ENCODE measurements around the gene KRTAP20-1. TPM values are rescaled to one million over a fixed set of nuclear protein-coding genes. Genes with fewer than 3 reads are reported as not detected.

The KRTAP20-1 gene
- total and polyA plus RNA-seq, 3 experiments from 2014 or later = not detected

Other genes with a start within 250 kb of the KRTAP20-1 start
- not detected for gene KRTAP13-2, start 244.2 kb upstream of the KRTAP20-1 start, total RNA-seq
- not detected for gene KRTAP13-2, start 244.2 kb upstream of the KRTAP20-1 start, polyA plus RNA-seq
- gene KRTAP13-1, start 220.4 kb upstream of the KRTAP20-1 start, total RNA-seq = not detected
- gene KRTAP13-1, start 220.4 kb upstream of the KRTAP20-1 start, polyA plus RNA-seq = not detected
- gene KRTAP13-3, start 190.5 kb upstream of the KRTAP20-1 start, total RNA-seq = not detected
- not detected for gene KRTAP13-3, start 190.5 kb upstream of the KRTAP20-1 start, polyA plus RNA-seq
- not detected for gene KRTAP13-4, start 186.2 kb upstream of the KRTAP20-1 start, total RNA-seq
- not detected for gene KRTAP13-4, start 186.2 kb upstream of the KRTAP20-1 start, polyA plus RNA-seq
- not detected for gene KRTAP15-1, start 176.2 kb upstream of the KRTAP20-1 start, total RNA-seq
- not detected for gene KRTAP15-1, start 176.2 kb upstream of the KRTAP20-1 start, polyA plus RNA-seq
- not detected for gene KRTAP19-1, start 136.1 kb upstream of the KRTAP20-1 start, total RNA-seq
- gene KRTAP19-1, start 136.1 kb upstream of the KRTAP20-1 start, polyA plus RNA-seq = not detected
- not detected for gene KRTAP19-2, start 129.0 kb upstream of the KRTAP20-1 start, total RNA-seq
- gene KRTAP19-2, start 129.0 kb upstream of the KRTAP20-1 start, polyA plus RNA-seq = not detected
- gene KRTAP19-3, start 124.4 kb upstream of the KRTAP20-1 start, total RNA-seq = not detected
- not detected for gene KRTAP19-3, start 124.4 kb upstream of the KRTAP20-1 start, polyA plus RNA-seq
- not detected for gene KRTAP19-4, start 119.3 kb upstream of the KRTAP20-1 start, total RNA-seq
- not detected for gene KRTAP19-4, start 119.3 kb upstream of the KRTAP20-1 start, polyA plus RNA-seq
- gene KRTAP19-5, start 114.3 kb upstream of the KRTAP20-1 start, total RNA-seq = not detected
- gene KRTAP19-5, start 114.3 kb upstream of the KRTAP20-1 start, polyA plus RNA-seq = not detected
- not detected for gene KRTAP19-6, start 74.6 kb upstream of the KRTAP20-1 start, total RNA-seq
- gene KRTAP19-6, start 74.6 kb upstream of the KRTAP20-1 start, polyA plus RNA-seq = not detected
- gene KRTAP19-7, start 55.1 kb upstream of the KRTAP20-1 start, total RNA-seq = not detected
- gene KRTAP19-7, start 55.1 kb upstream of the KRTAP20-1 start, polyA plus RNA-seq = not detected
- gene KRTAP22-2, start 26.0 kb upstream of the KRTAP20-1 start, total RNA-seq = not detected
- gene KRTAP22-2, start 26.0 kb upstream of the KRTAP20-1 start, polyA plus RNA-seq = not detected
- not detected for gene KRTAP6-3, start 24.0 kb upstream of the KRTAP20-1 start, total RNA-seq
- not detected for gene KRTAP6-3, start 24.0 kb upstream of the KRTAP20-1 start, polyA plus RNA-seq
- gene KRTAP6-2, start 17.5 kb upstream of the KRTAP20-1 start, total RNA-seq = not detected
- not detected for gene KRTAP6-2, start 17.5 kb upstream of the KRTAP20-1 start, polyA plus RNA-seq
- not detected for gene KRTAP22-1, start 15.3 kb upstream of the KRTAP20-1 start, total RNA-seq
- not detected for gene KRTAP22-1, start 15.3 kb upstream of the KRTAP20-1 start, polyA plus RNA-seq
- not detected for gene KRTAP6-1, start 2.5 kb upstream of the KRTAP20-1 start, total RNA-seq
- not detected for gene KRTAP6-1, start 2.5 kb upstream of the KRTAP20-1 start, polyA plus RNA-seq
- not detected for gene KRTAP20-4, start 4.2 kb downstream of the KRTAP20-1 start, total RNA-seq
- gene KRTAP20-4, start 4.2 kb downstream of the KRTAP20-1 start, polyA plus RNA-seq = not detected
- not detected for gene KRTAP20-2, start 18.8 kb downstream of the KRTAP20-1 start, total RNA-seq
- gene KRTAP20-2, start 18.8 kb downstream of the KRTAP20-1 start, polyA plus RNA-seq = not detected
- not detected for gene KRTAP20-3, start 26.4 kb downstream of the KRTAP20-1 start, total RNA-seq
- gene KRTAP20-3, start 26.4 kb downstream of the KRTAP20-1 start, polyA plus RNA-seq = not detected
- gene KRTAP21-3, start 102.4 kb downstream of the KRTAP20-1 start, total RNA-seq = not detected
- gene KRTAP21-3, start 102.4 kb downstream of the KRTAP20-1 start, polyA plus RNA-seq = not detected
- gene KRTAP21-2, start 130.8 kb downstream of the KRTAP20-1 start, total RNA-seq = not detected
- gene KRTAP21-2, start 130.8 kb downstream of the KRTAP20-1 start, polyA plus RNA-seq = not detected
- not detected for gene KRTAP21-1, start 139.0 kb downstream of the KRTAP20-1 start, total RNA-seq
- gene KRTAP21-1, start 139.0 kb downstream of the KRTAP20-1 start, polyA plus RNA-seq = not detected
- not detected for gene KRTAP8-1, start 196.8 kb downstream of the KRTAP20-1 start, total RNA-seq
- gene KRTAP8-1, start 196.8 kb downstream of the KRTAP20-1 start, polyA plus RNA-seq = not detected
- not detected for gene KRTAP7-1, start 213.3 kb downstream of the KRTAP20-1 start, total RNA-seq
- not detected for gene KRTAP7-1, start 213.3 kb downstream of the KRTAP20-1 start, polyA plus RNA-seq

Measured in CD8-positive, alpha-beta memory T cell (primary cell).